ENCODE data around the gene EPAS1.

EPAS1 gene

DNA sequence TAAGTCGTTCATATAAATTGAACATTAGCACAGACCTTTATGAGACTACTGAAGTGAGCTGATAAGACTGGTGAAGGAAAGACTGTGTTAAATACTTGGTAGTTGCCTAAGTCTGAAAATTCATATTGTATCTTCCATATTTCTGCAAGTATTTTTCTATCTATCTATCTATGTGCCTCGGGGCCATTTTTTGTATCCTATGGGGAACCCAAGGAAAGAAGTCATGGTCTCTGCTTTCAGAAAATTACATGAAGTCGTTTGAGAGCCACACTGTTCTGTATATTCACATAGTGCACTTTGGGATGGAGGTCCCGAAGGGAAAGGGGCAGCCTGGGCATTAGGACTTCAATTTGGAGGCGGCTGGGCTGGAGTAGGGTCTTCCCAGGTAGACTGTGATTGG, 89.6 kb downstream of the EPAS1 start:
- H3K4me1 ChIP-seq (ENCODE audit: control insufficient read depth in 2 of 2, insufficient read depth in 2 of 2, low read length in 2 of 2): no peaks in the 10 kb centered on the region
- H3K36me3 ChIP-seq (ENCODE audit: control insufficient read depth in 2 of 2, insufficient read depth in 2 of 2, low read length in 2 of 2): peaks cover 33 to 35% of the 10 kb centered on the region in 2 donors
- H3K9me3 ChIP-seq (ENCODE audit: control insufficient read depth in 2 of 2, low read length in 2 of 2): no peaks in the 10 kb centered on the region
- H3K4me3 ChIP-seq (ENCODE audit: low read length in 2 of 2): no peak overlapping the region
- H3K9ac ChIP-seq (ENCODE audit: low read depth in 1 of 2, low read length in 2 of 2): no peak overlapping the region
- no peak overlapping the region for H3K27ac ChIP-seq (ENCODE audit: low read depth in 2 of 2, low read length in 2 of 2)
- H3K27me3 ChIP-seq (ENCODE audit: control insufficient read depth in 2 of 2, insufficient read depth in 2 of 2, low read length in 2 of 2): no peaks in the 10 kb centered on the region

DNA sequence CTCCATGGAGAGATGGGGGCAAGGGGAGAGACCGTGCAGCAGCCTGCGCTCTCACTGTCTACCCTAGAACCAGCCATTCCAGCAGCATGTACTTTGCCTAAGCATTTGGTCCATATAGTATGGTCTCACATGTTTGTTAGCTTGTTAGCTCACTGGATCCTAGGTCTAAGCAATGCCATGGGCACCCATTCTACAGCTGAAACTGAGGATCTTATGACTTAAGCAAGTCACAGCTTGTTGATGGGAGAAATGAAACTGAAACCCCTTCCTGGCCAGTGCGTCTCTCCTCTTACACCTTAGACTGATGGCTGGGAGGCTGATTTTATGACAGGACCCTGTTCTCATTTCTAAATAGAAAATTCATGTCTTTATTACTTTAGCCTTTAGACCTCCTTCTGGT, 90.1 kb downstream of the EPAS1 start:
- Histone ChIP-seq H3K27me3 (ENCODE audit: control insufficient read depth in 2 of 2, insufficient read depth in 2 of 2, low read length in 2 of 2) (no peaks in the 10 kb centered on the region), H3K4me1 (ENCODE audit: control insufficient read depth in 2 of 2, insufficient read depth in 2 of 2, low read length in 2 of 2) (no peaks in the 10 kb centered on the region), H3K4me3 (ENCODE audit: low read length in 2 of 2) (no peak overlapping the region), H3K9ac (ENCODE audit: low read depth in 1 of 2, low read length in 2 of 2) (no peak overlapping the region), H3K36me3 (ENCODE audit: control insufficient read depth in 2 of 2, insufficient read depth in 2 of 2, low read length in 2 of 2) (peaks cover 28 to 30% of the 10 kb centered on the region in 2 donors), H3K27ac (ENCODE audit: low read depth in 2 of 2, low read length in 2 of 2) (no peak overlapping the region), H3K9me3 (ENCODE audit: control insufficient read depth in 2 of 2, low read length in 2 of 2) (no peaks in the 10 kb centered on the region)

GRCh38 chr2:46387886-46388515, 90.8 kb downstream of the EPAS1 start:
- Histone ChIP-seq H3K27me3 (ENCODE audit: control insufficient read depth in 2 of 2, insufficient read depth in 2 of 2, low read length in 2 of 2) (no peaks in the 10 kb centered on the region), H3K36me3 (ENCODE audit: control insufficient read depth in 2 of 2, insufficient read depth in 2 of 2, low read length in 2 of 2) (peaks cover 22 to 23% of the 10 kb centered on the region in 2 donors), H3K27ac (ENCODE audit: low read depth in 2 of 2, low read length in 2 of 2) (no peak overlapping the region), H3K9ac (ENCODE audit: low read depth in 1 of 2, low read length in 2 of 2) (no peak overlapping the region), H3K4me3 (ENCODE audit: low read length in 2 of 2) (no peak overlapping the region), H3K9me3 (ENCODE audit: control insufficient read depth in 2 of 2, low read length in 2 of 2) (no peaks in the 10 kb centered on the region), H3K4me1 (ENCODE audit: control insufficient read depth in 2 of 2, insufficient read depth in 2 of 2, low read length in 2 of 2) (no peaks in the 10 kb centered on the region)

GRCh38 chr2:46388881-46389280, 91.7 kb downstream of the EPAS1 start:
- no peak overlapping the region for H3K4me3 ChIP-seq (ENCODE audit: low read length in 2 of 2)
- H3K36me3 ChIP-seq (ENCODE audit: control insufficient read depth in 2 of 2, insufficient read depth in 2 of 2, low read length in 2 of 2): peaks cover 17 to 21% of the 10 kb centered on the region in 2 donors
- no peaks in the 10 kb centered on the region for H3K9me3 ChIP-seq (ENCODE audit: control insufficient read depth in 2 of 2, low read length in 2 of 2)
- H3K4me1 ChIP-seq (ENCODE audit: control insufficient read depth in 2 of 2, insufficient read depth in 2 of 2, low read length in 2 of 2): no peaks in the 10 kb centered on the region
- H3K9ac ChIP-seq (ENCODE audit: low read depth in 1 of 2, low read length in 2 of 2): no peak overlapping the region
- peaks cover 0 to 3% of the 10 kb centered on the region in 2 donors for H3K27me3 ChIP-seq (ENCODE audit: control insufficient read depth in 2 of 2, insufficient read depth in 2 of 2, low read length in 2 of 2)
- no peak overlapping the region for H3K27ac ChIP-seq (ENCODE audit: low read depth in 2 of 2, low read length in 2 of 2)

- Histone ChIP-seq H3K27me3 (ENCODE audit: control insufficient read depth in 2 of 2, insufficient read depth in 2 of 2, low read length in 2 of 2) (peaks cover 0 to 3% of the 10 kb centered on the region in 2 donors), H3K27ac (ENCODE audit: low read depth in 2 of 2, low read length in 2 of 2) (no peak overlapping the region)
Observed at GRCh38 chr2:46389417-46389916, 92.3 kb downstream of the EPAS1 start.

GRCh38 chr2:46390036-46390435, 92.8 kb downstream of the EPAS1 start:
- Histone ChIP-seq H3K4me3 (ENCODE audit: low read length in 2 of 2) (no peak overlapping the region), H3K27me3 (ENCODE audit: control insufficient read depth in 2 of 2, insufficient read depth in 2 of 2, low read length in 2 of 2) (peaks cover 0 to 3% of the 10 kb centered on the region in 2 donors), H3K27ac (ENCODE audit: low read depth in 2 of 2, low read length in 2 of 2) (no peak overlapping the region), H3K9me3 (ENCODE audit: control insufficient read depth in 2 of 2, low read length in 2 of 2) (no peaks in the 10 kb centered on the region), H3K9ac (ENCODE audit: low read depth in 1 of 2, low read length in 2 of 2) (no peak overlapping the region), H3K4me1 (ENCODE audit: control insufficient read depth in 2 of 2, insufficient read depth in 2 of 2, low read length in 2 of 2) (no peaks in the 10 kb centered on the region), H3K36me3 (ENCODE audit: control insufficient read depth in 2 of 2, insufficient read depth in 2 of 2, low read length in 2 of 2) (peaks cover 9 to 15% of the 10 kb centered on the region in 2 donors)

More at GRCh38 chr2:46389417-46389916, 92.3 kb downstream of the EPAS1 start:
- Histone ChIP-seq H3K9ac (ENCODE audit: low read depth in 1 of 2, low read length in 2 of 2) (no peak overlapping the region), H3K4me1 (ENCODE audit: control insufficient read depth in 2 of 2, insufficient read depth in 2 of 2, low read length in 2 of 2) (no peaks in the 10 kb centered on the region), H3K9me3 (ENCODE audit: control insufficient read depth in 2 of 2, low read length in 2 of 2) (no peaks in the 10 kb centered on the region), H3K36me3 (ENCODE audit: control insufficient read depth in 2 of 2, insufficient read depth in 2 of 2, low read length in 2 of 2) (peaks cover 11 to 16% of the 10 kb centered on the region in 2 donors), H3K4me3 (ENCODE audit: low read length in 2 of 2) (no peak overlapping the region)

DNA sequence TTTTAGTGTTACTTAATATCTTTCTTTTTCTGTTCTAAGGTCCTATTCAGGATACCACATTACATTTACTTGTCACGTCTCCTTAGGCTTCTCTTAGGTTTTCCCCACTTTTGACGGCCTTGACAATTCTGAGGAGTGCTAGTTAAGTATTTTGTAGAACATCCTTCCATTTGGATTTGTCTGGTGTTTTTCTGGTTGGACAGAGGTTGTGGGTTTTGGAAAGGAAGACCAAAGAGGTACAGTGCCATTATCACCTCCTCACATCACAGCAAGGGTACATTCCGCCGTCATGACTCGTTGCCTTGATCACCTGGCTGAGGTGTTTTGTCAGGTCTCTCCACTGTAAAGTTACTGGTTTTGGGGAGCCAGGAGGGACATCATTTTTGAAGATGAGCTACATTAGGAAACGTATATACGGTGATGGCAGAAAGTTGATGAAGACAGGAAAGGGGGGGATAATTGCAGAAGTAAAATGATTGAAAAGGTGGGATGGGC, 93.7 kb downstream of the EPAS1 start:
- Histone ChIP-seq H3K9ac (ENCODE audit: low read depth in 1 of 2, low read length in 2 of 2) (no peak overlapping the region), H3K27me3 (ENCODE audit: control insufficient read depth in 2 of 2, insufficient read depth in 2 of 2, low read length in 2 of 2) (peaks cover 0 to 3% of the 10 kb centered on the region in 2 donors), H3K4me1 (ENCODE audit: control insufficient read depth in 2 of 2, insufficient read depth in 2 of 2, low read length in 2 of 2) (no peaks in the 10 kb centered on the region), H3K4me3 (ENCODE audit: low read length in 2 of 2) (no peak overlapping the region), H3K9me3 (ENCODE audit: control insufficient read depth in 2 of 2, low read length in 2 of 2) (no peaks in the 10 kb centered on the region), H3K36me3 (ENCODE audit: control insufficient read depth in 2 of 2, insufficient read depth in 2 of 2, low read length in 2 of 2) (peaks cover 4 to 9% of the 10 kb centered on the region in 2 donors), H3K27ac (ENCODE audit: low read depth in 2 of 2, low read length in 2 of 2) (no peak overlapping the region)

- Histone ChIP-seq H3K36me3 (ENCODE audit: control insufficient read depth in 2 of 2, insufficient read depth in 2 of 2, low read length in 2 of 2) (no peaks in the 10 kb centered on the region), H3K9ac (ENCODE audit: low read depth in 1 of 2, low read length in 2 of 2) (no peak overlapping the region), H3K4me1 (ENCODE audit: control insufficient read depth in 2 of 2, insufficient read depth in 2 of 2, low read length in 2 of 2) (no peaks in the 10 kb centered on the region), H3K4me3 (ENCODE audit: low read length in 2 of 2) (no peak overlapping the region), H3K9me3 (ENCODE audit: control insufficient read depth in 2 of 2, low read length in 2 of 2) (no peaks in the 10 kb centered on the region), H3K27me3 (ENCODE audit: control insufficient read depth in 2 of 2, insufficient read depth in 2 of 2, low read length in 2 of 2) (peaks cover 0 to 3% of the 10 kb centered on the region in 2 donors), H3K27ac (ENCODE audit: low read depth in 2 of 2, low read length in 2 of 2) (no peak overlapping the region)
Observed at GRCh38 chr2:46392561-46393346, 95.5 kb downstream of the EPAS1 start.

GRCh38 chr2:46393347-46393820, 96.2 kb downstream of the EPAS1 start:
- H3K27ac ChIP-seq (ENCODE audit: low read depth in 2 of 2, low read length in 2 of 2): no peak overlapping the region
- H3K4me1 ChIP-seq (ENCODE audit: control insufficient read depth in 2 of 2, insufficient read depth in 2 of 2, low read length in 2 of 2): no peaks in the 10 kb centered on the region

GRCh38 chr2:46393865-46394264, 96.7 kb downstream of the EPAS1 start:
- H3K36me3 ChIP-seq (ENCODE audit: control insufficient read depth in 2 of 2, insufficient read depth in 2 of 2, low read length in 2 of 2): no peaks in the 10 kb centered on the region

More at GRCh38 chr2:46393347-46393820, 96.2 kb downstream of the EPAS1 start:
- H3K9me3 ChIP-seq (ENCODE audit: control insufficient read depth in 2 of 2, low read length in 2 of 2): no peaks in the 10 kb centered on the region
- no peak overlapping the region for H3K9ac ChIP-seq (ENCODE audit: low read depth in 1 of 2, low read length in 2 of 2)
- H3K36me3 ChIP-seq (ENCODE audit: control insufficient read depth in 2 of 2, insufficient read depth in 2 of 2, low read length in 2 of 2): no peaks in the 10 kb centered on the region
- peaks cover 0 to 3% of the 10 kb centered on the region in 2 donors for H3K27me3 ChIP-seq (ENCODE audit: control insufficient read depth in 2 of 2, insufficient read depth in 2 of 2, low read length in 2 of 2)
- no peak overlapping the region for H3K4me3 ChIP-seq (ENCODE audit: low read length in 2 of 2)

More at GRCh38 chr2:46393865-46394264, 96.7 kb downstream of the EPAS1 start:
- Histone ChIP-seq H3K4me1 (ENCODE audit: control insufficient read depth in 2 of 2, insufficient read depth in 2 of 2, low read length in 2 of 2) (no peaks in the 10 kb centered on the region), H3K9ac (ENCODE audit: low read depth in 1 of 2, low read length in 2 of 2) (no peak overlapping the region), H3K27ac (ENCODE audit: low read depth in 2 of 2, low read length in 2 of 2) (no peak overlapping the region), H3K4me3 (ENCODE audit: low read length in 2 of 2) (no peak overlapping the region), H3K27me3 (ENCODE audit: control insufficient read depth in 2 of 2, insufficient read depth in 2 of 2, low read length in 2 of 2) (peaks cover 0 to 3% of the 10 kb centered on the region in 2 donors), H3K9me3 (ENCODE audit: control insufficient read depth in 2 of 2, low read length in 2 of 2) (no peaks in the 10 kb centered on the region)
